Gastroesophageal sphincter (tissue), 3 donors: ENCODE data around the gene RAP1GAP.

Experiments used
- CTCF ChIP-seq, 4 experiments: fragments of 200-600 bp in 2 of 4; fragments of 450-650 bp in 2 of 4; sonication (generic) in 1 of 4; IDR thresholded peaks; one replicate each; pipeline ENCODE4 v1.5.1; 2017 to 2019; ENCODE audit warnings: antibody characterized with exemption in 4 of 4, mild to moderate bottlenecking in 2 of 4, moderate library complexity in 2 of 4
- POLR2A ChIP-seq, 2 donors: fragments of 450-650 bp; IDR thresholded peaks; one replicate each; pipeline ENCODE4 v1.6.1; 2017; ENCODE audit warnings: antibody characterized with exemption in 2 of 2, mild to moderate bottlenecking in 2 of 2, moderate library complexity in 1 of 2
- POLR2AphosphoS5 ChIP-seq: sonication (generic); formaldehyde crosslinking; IDR thresholded peaks from one replicate; pipeline ENCODE4 v1.6.1; 2017; ENCODE audit warnings: antibody characterized with exemption

- TF ChIP-seq POLR2A (IDR thresholded peaks at IDR 0.05) (no peak), CTCF (IDR thresholded peaks at IDR 0.05) (no peak), POLR2AphosphoS5 (no peak)
Measured at GRCh38 chr1:21560916-21561638, 108.1 kb downstream of the RAP1GAP start.
